Esophagus squamous epithelium (tissue), 5 donors: ENCODE results near the gene CTU1. TPM values are rescaled to one million over a fixed set of nuclear protein-coding genes. Genes with fewer than 3 reads are reported as not detected.

ENCODE experiments used
- DNase-seq: peaks from one replicate; lab custom pipeline; 2025; lab: John Stamatoyannopoulos, UW
- H3K27ac ChIP-seq, 4 donors: fragments of 200-600 bp; sonication (generic); one replicate each; pipeline ENCODE4 v1.5.1; 2016 to 2019; ENCODE audit warnings: mild to moderate bottlenecking in 1 of 4
- H3K27me3 ChIP-seq, 4 donors: fragments of 200-600 bp; sonication (generic); 1 replicate in 3 of 4; 2 replicates in 1 of 4; pipeline versions ENCODE4 v1.5.1 to v1.6.0; 2017 to 2021; ENCODE audit warnings: antibody characterized with exemption in 1 of 4
- H3K36me3 ChIP-seq, 3 donors: fragments of 200-600 bp; sonication (generic); one replicate each; pipeline ENCODE4 v1.5.1; 2016 to 2019
- H3K4me1 ChIP-seq, 3 donors: fragments of 200-600 bp; sonication (generic); one replicate each; pipeline ENCODE4 v1.5.1; 2017 to 2019
- H3K4me3 ChIP-seq, 4 donors: fragments of 200-600 bp; sonication (generic); 1 replicate in 3 of 4; 2 replicates in 1 of 4; pipeline ENCODE4 v1.5.1; 2016 to 2019; ENCODE audit warnings: mild to moderate bottlenecking in 2 of 4, moderate library complexity in 1 of 4
- H3K9me3 ChIP-seq, 3 donors: fragments of 200-600 bp; sonication (generic); one replicate each; pipeline ENCODE4 v1.5.1; 2016 to 2019
- CTCF ChIP-seq, 6 experiments: fragments of 450-650 bp in 4 of 6; fragments of 200-600 bp in 2 of 6; sonication (generic) in 2 of 6; IDR thresholded peaks; one replicate each; pipeline ENCODE4 v1.5.1; 2016 to 2019; ENCODE audit warnings: antibody characterized with exemption in 6 of 6, mild to moderate bottlenecking in 4 of 6, moderate library complexity in 4 of 6
- POLR2A ChIP-seq, 4 donors: fragments of 450-650 bp; IDR thresholded peaks; one replicate each; pipeline ENCODE4 v1.6.1; 2017; ENCODE audit warnings: antibody characterized with exemption in 4 of 4, mild to moderate bottlenecking in 4 of 4, moderate library complexity in 3 of 4
- WGBS, 2 donors: methylation state at CpG; one replicate each; pipeline ENCODE4 v1.1.5; 2018; 5-methylcytosine and 5-hydroxymethylcytosine counted together
- intact Hi-C: fragments of 100-400 bp; cut with DNase I; formaldehyde crosslinking; loops from one replicate; pipeline ENCODE4 v1.15.0; 2022
- total RNA-seq, 4 donors: library from RNA; depleted of rRNA; stranded (reverse); fragments of >200 nt; gene quantifications; one replicate each; pipeline ENCODE4 v1.1.0, GENCODE V29; 2016
- donor health status: DM: yes; HTN: yes; CAD: no.

The CTU1 gene
- total RNA-seq, 4 donors from 2014 or later: 10.8 to 18.6 (median 13.5) TPM

- DNase-seq: no peak
- Histone ChIP-seq H3K27me3 (peaks cover 0 to 18% (median 0%) of the 10 kb centered on the region in 4 donors), H3K9me3 (no peaks in the 10 kb centered on the region), H3K4me1 (no peaks in the 10 kb centered on the region), H3K36me3 (no peaks in the 10 kb centered on the region), H3K27ac (no peak overlapping the region), H3K4me3 (no peak overlapping the region)
- intact Hi-C loops: no loop called here
- TF ChIP-seq POLR2A (IDR thresholded peaks at IDR 0.05) (no peak), CTCF (IDR thresholded peaks at IDR 0.05) (no peak)
- 78 to 85% methylated on average over 14 to 18 of the region's 18 CpGs for WGBS, 2 donors
These were observed 21.9 kb downstream of the CTU1 start for GRCh38 chr19:51086153-51086850.

GRCh38 chr19:51084505-51084904 is 23.7 kb downstream of the CTU1 start:
- Histone ChIP-seq H3K27me3 (peaks cover 0 to 18% (median 0%) of the 10 kb centered on the region in 4 donors), H3K9me3 (no peaks in the 10 kb centered on the region), H3K4me1 (peaks cover 0 to 3% (median 0%) of the 10 kb centered on the region in 3 donors), H3K36me3 (no peaks in the 10 kb centered on the region), H3K4me3 (no peak overlapping the region), H3K27ac (no peak overlapping the region)
- no peak for TF ChIP-seq POLR2A (IDR thresholded peaks at IDR 0.05)
- TF ChIP-seq CTCF (IDR thresholded peaks at IDR 0.05): no peak
- 72 to 88% methylated on average over 4 to 5 of the region's 7 CpGs for WGBS, 2 donors
- intact Hi-C loops: no loop called here
- DNase-seq: no peak

GRCh38 chr19:51083783-51084182 is 24.4 kb downstream of the CTU1 start:
- Histone ChIP-seq H3K27me3 (peaks cover 0 to 18% (median 0%) of the 10 kb centered on the region in 4 donors), H3K36me3 (no peaks in the 10 kb centered on the region), H3K4me1 (peaks cover 0 to 4% (median 0%) of the 10 kb centered on the region in 3 donors), H3K4me3 (no peak overlapping the region), H3K27ac (no peak overlapping the region), H3K9me3 (no peaks in the 10 kb centered on the region)
- intact Hi-C loops: no loop called here
- WGBS, 2 donors: 70 to 85% methylated on average over 14 of the region's 14 CpGs
- DNase-seq: no peak
- TF ChIP-seq POLR2A (IDR thresholded peaks at IDR 0.05) (no peak), CTCF (IDR thresholded peaks at IDR 0.05) (no peak)

GRCh38 chr19:51083181-51083580 is 25.0 kb downstream of the CTU1 start:
- Histone ChIP-seq H3K27ac (no peak overlapping the region), H3K36me3 (no peaks in the 10 kb centered on the region), H3K4me3 (no peak overlapping the region), H3K27me3 (peaks cover 0 to 18% (median 0%) of the 10 kb centered on the region in 4 donors), H3K9me3 (no peaks in the 10 kb centered on the region), H3K4me1 (peaks cover 0 to 4% (median 0%) of the 10 kb centered on the region in 3 donors)
- 42 to 56% methylated on average over 4 of the region's 4 CpGs for WGBS, 2 donors
- TF ChIP-seq POLR2A (IDR thresholded peaks at IDR 0.05): no peak
- TF ChIP-seq CTCF (IDR thresholded peaks at IDR 0.05): no peak
- no peak for DNase-seq
- intact Hi-C loops: no loop called here

GRCh38 chr19:51082611-51083010 is 25.6 kb downstream of the CTU1 start, which contains the start of gene KLK14:
Gene KLK14 (minus strand): TSS chr19:51082887. CDS start chr19:51082614, 273 bp downstream.
- WGBS, 2 donors: 33 to 54% methylated on average over 7 of the region's 7 CpGs
- no peaks in the 10 kb centered on the region for H3K9me3 ChIP-seq
- H3K4me1 ChIP-seq: peaks cover 0 to 4% (median 0%) of the 10 kb centered on the region in 3 donors
- H3K27me3 ChIP-seq: peaks cover 0 to 18% (median 0%) of the 10 kb centered on the region in 4 donors
- TF ChIP-seq POLR2A (IDR thresholded peaks at IDR 0.05) (no peak), CTCF (IDR thresholded peaks at IDR 0.05) (no peak)
- H3K4me3 ChIP-seq: no peak within 1 kb of the TSS
- H3K36me3 ChIP-seq: no peaks in the 10 kb centered on the region
- intact Hi-C loops: no loop called here
- no peak for DNase-seq
- no peak within 1 kb of the TSS for H3K27ac ChIP-seq
